CD14-positive monocyte (primary cell): ENCODE measurements around the gene AK6. TPM values are rescaled to one million over a fixed set of nuclear protein-coding genes. Genes with fewer than 3 reads are reported as not detected.

Experiments
- DNase-seq, 3 donors: peaks; one replicate each; pipeline ENCODE4 v3.0.0-alpha.2; 2011 to 2022
- H2AFZ ChIP-seq: 2 replicates; pipeline ENCODE4 v1.6.0; 2012; ENCODE audit warnings: mild to moderate bottlenecking, low read depth, low read length, inconsistent platforms; ENCODE audit not compliant: insufficient read depth, poor library complexity, severe bottlenecking
- H3K27ac ChIP-seq, 2 donors: 1 replicate in 1 of 2; 2 replicates in 1 of 2; pipeline ENCODE4 v1.5.1; 2012 to 2013; ENCODE audit warnings: low read length in 2 of 2, control low read depth in 1 of 2, inconsistent platforms in 1 of 2, low read depth in 1 of 2, mild to moderate bottlenecking in 1 of 2
- H3K27me3 ChIP-seq, 2 donors: one replicate each; pipeline versions ENCODE4 v1.6.0 to v1.6.1; 2011 to 2013; ENCODE audit warnings: low read length in 2 of 2; ENCODE audit not compliant: control insufficient read depth in 2 of 2, insufficient read depth in 2 of 2
- H3K36me3 ChIP-seq, 2 donors: replicated peaks in 1 of 2; 1 replicate in 1 of 2; 2 replicates in 1 of 2; pipeline versions ENCODE4 v1.5.1 to v1.6.1; 2012 to 2013; ENCODE audit warnings: low read length in 2 of 2, control low read depth in 1 of 2, inconsistent platforms in 1 of 2, mild to moderate bottlenecking in 1 of 2; ENCODE audit not compliant: insufficient read depth in 2 of 2, control insufficient read depth in 1 of 2
- H3K4me1 ChIP-seq, 2 donors: 1 replicate in 1 of 2; 2 replicates in 1 of 2; pipeline versions ENCODE4 v1.5.1 to v1.6.1; 2012 to 2013; ENCODE audit warnings: low read length in 2 of 2, control low read depth in 1 of 2, inconsistent platforms in 1 of 2, mild to moderate bottlenecking in 1 of 2, moderate library complexity in 1 of 2; ENCODE audit not compliant: insufficient read depth in 2 of 2, control insufficient read depth in 1 of 2
- H3K4me2 ChIP-seq: replicated peaks from 2 replicates; pipeline ENCODE3; 2012; ENCODE audit warnings: low read length, moderate library complexity, mild to moderate bottlenecking; ENCODE audit not compliant: poor library complexity, severe bottlenecking; ENCODE audit errors: extremely low read depth
- H3K4me3 ChIP-seq, 3 experiments: fragments of 200-600 bp in 1 of 3; sonication (generic) in 1 of 3; replicated peaks in 1 of 3; 1 replicate in 2 of 3; 2 replicates in 1 of 3; pipeline ENCODE4 v1.5.1; 2011 to 2013; ENCODE audit warnings: low read length in 3 of 3, mild to moderate bottlenecking in 3 of 3, control low read depth in 2 of 3, low read depth in 2 of 3, inconsistent platforms in 1 of 3, moderate library complexity in 1 of 3
- H3K79me2 ChIP-seq: 2 replicates; pipeline ENCODE4 v1.6.0; 2012; ENCODE audit warnings: mild to moderate bottlenecking, control low read depth, inconsistent platforms, low read length, moderate library complexity; ENCODE audit not compliant: insufficient read depth
- H3K9ac ChIP-seq: 2 replicates; pipeline ENCODE4 v1.6.0; 2017; ENCODE audit warnings: low read length, mild to moderate bottlenecking; ENCODE audit not compliant: insufficient read depth, poor library complexity, severe bottlenecking
- H3K9me3 ChIP-seq, 2 donors: replicated peaks in 1 of 2; 1 replicate in 1 of 2; 2 replicates in 1 of 2; pipeline versions ENCODE4 v1.5.1 to v1.6.1; 2012 to 2013; ENCODE audit warnings: low read length in 2 of 2, control low read depth in 1 of 2; ENCODE audit not compliant: control insufficient read depth in 1 of 2, insufficient read depth in 1 of 2
- H4K20me1 ChIP-seq: 2 replicates; pipeline ENCODE4 v1.6.0; 2012; ENCODE audit warnings: mild to moderate bottlenecking, low read length, control low read depth, moderate library complexity; ENCODE audit not compliant: insufficient read depth
- H3K27ac Mint-ChIP-seq, 7 donors: one replicate each; pipeline ENCODE4 v1.8.0; 2020; ENCODE audit warnings: mild to moderate bottlenecking in 7 of 7, mixed read lengths in 7 of 7, moderate library complexity in 6 of 7, inconsistent platforms in 2 of 7
- H3K27me3 Mint-ChIP-seq, 3 donors: one replicate each; pipeline ENCODE4 v1.8.0; 2021 to 2022; ENCODE audit warnings: low read depth in 3 of 3, mild to moderate bottlenecking in 3 of 3, mixed read lengths in 3 of 3, moderate library complexity in 3 of 3, inconsistent platforms in 1 of 3
- H3K36me3 Mint-ChIP-seq, 2 donors: one replicate each; pipeline ENCODE4 v1.8.0; 2020; ENCODE audit warnings: mixed read lengths in 2 of 2, inconsistent platforms in 1 of 2, mild to moderate bottlenecking in 1 of 2
- H3K4me1 Mint-ChIP-seq: one replicate; pipeline ENCODE4 v1.8.0; 2020; ENCODE audit warnings: mild to moderate bottlenecking, mixed read lengths
- H3K4me3 Mint-ChIP-seq, 2 donors: one replicate each; pipeline ENCODE4 v1.8.0; 2020; ENCODE audit warnings: mild to moderate bottlenecking in 2 of 2, mixed read lengths in 2 of 2, moderate library complexity in 1 of 2
- H3K9me3 Mint-ChIP-seq, 7 donors: one replicate each; pipeline ENCODE4 v1.8.0; 2020 to 2022; ENCODE audit warnings: mixed read lengths in 7 of 7, mild to moderate bottlenecking in 6 of 7, moderate library complexity in 6 of 7, inconsistent platforms in 2 of 7
- WGBS: methylation state at CpG from one replicate; pipeline ENCODE4 v1.1.5; 2013; ENCODE audit warnings: missing lambda C conversion rate; ENCODE audit not compliant: insufficient coverage; 5-methylcytosine and 5-hydroxymethylcytosine counted together
- intact Hi-C, 2 donors: fragments of 100-400 bp; cut with micrococcal nuclease; formaldehyde crosslinking; loops; one replicate each; pipeline versions ENCODE4 v1.15.0 to v1.15.1; 2023
- polyA plus RNA-seq, 3 donors: library from polyadenylated mRNA; depleted of rRNA in 1 of 3; unstranded in 2 of 3; stranded (reverse) in 1 of 3; fragments of 300-500 nt in 2 of 3; fragments of >200 nt in 1 of 3; fragmentation: Illumina TruSeq in 2 of 3; gene quantifications; 1 replicate in 2 of 3; 2 replicates in 1 of 3; pipeline ENCODE4 v1.2.3, GENCODE V29; 2012 to 2021
- TF ChIP-seq, protein P1 (sequence below): fragments of 200-600 bp; IDR thresholded peaks from one replicate; pipeline ENCODE4 v1.8.0; 2022; ENCODE audit warnings: antibody characterized with exemption, mild to moderate bottlenecking

AK6 gene
- polyA plus RNA-seq, 3 donors = 7.6 to 50.3 (median 30.6) TPM

DNA sequence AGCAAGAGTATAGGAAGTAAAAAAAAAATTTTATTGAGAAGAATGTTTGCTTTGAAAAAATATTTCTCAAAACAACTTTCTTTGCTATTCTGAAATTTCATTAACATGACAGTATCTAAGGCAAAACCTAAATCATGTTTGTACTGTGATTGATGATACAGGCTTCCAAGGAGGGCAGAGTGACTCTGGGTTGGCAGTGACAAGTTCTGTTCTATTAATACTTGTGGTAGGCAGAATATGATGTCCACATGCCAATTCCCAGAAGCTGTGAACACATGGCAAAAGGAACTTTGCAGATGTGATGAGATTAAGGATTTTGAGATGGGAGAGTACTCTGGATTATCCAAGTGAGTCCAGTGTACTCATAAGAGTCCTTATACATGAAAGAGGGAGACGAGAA is 53.3 kb downstream of the AK6 start:
- Mint-ChIP-seq H3K27me3 (peaks cover 0 to 2% (median 1%) of the 10 kb centered on the region in 3 donors), H3K4me3 (no peak overlapping the region), H3K36me3 (peaks cover 35 to 46% of the 10 kb centered on the region in 2 donors), H3K4me1 (peaks cover 26% of the 10 kb centered on the region), H3K27ac (peak overlapping the region in 2 of 7 donors; percentile 48 to 72), H3K9me3 (peaks cover 0 to 1% (median 0%) of the 10 kb centered on the region in 7 donors)
- Histone ChIP-seq H3K4me2 (no peak overlapping the region), H3K79me2 (no peaks in the 10 kb centered on the region), H3K27ac (peak overlapping the region in 1 of 2 donors; percentile 59), H2AFZ (no peak overlapping the region), H3K4me1 (peaks cover 13 to 16% of the 10 kb centered on the region in 2 donors), H3K9ac (no peak overlapping the region), H4K20me1 (no peaks in the 10 kb centered on the region), H3K36me3 (peaks cover 13 to 30% of the 10 kb centered on the region in 2 donors), H3K27me3 (no peaks in the 10 kb centered on the region), H3K9me3 (no peaks in the 10 kb centered on the region), H3K4me3 (no peak overlapping the region)
- 100% methylated on average over 1 of the region's 1 CpG for WGBS
- intact Hi-C loops = no loop called here
- TF ChIP-seq, protein P1, sequence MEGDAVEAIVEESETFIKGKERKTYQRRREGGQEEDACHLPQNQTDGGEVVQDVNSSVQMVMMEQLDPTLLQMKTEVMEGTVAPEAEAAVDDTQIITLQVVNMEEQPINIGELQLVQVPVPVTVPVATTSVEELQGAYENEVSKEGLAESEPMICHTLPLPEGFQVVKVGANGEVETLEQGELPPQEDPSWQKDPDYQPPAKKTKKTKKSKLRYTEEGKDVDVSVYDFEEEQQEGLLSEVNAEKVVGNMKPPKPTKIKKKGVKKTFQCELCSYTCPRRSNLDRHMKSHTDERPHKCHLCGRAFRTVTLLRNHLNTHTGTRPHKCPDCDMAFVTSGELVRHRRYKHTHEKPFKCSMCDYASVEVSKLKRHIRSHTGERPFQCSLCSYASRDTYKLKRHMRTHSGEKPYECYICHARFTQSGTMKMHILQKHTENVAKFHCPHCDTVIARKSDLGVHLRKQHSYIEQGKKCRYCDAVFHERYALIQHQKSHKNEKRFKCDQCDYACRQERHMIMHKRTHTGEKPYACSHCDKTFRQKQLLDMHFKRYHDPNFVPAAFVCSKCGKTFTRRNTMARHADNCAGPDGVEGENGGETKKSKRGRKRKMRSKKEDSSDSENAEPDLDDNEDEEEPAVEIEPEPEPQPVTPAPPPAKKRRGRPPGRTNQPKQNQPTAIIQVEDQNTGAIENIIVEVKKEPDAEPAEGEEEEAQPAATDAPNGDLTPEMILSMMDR = no peak
- DNase-seq = no peak

DNA sequence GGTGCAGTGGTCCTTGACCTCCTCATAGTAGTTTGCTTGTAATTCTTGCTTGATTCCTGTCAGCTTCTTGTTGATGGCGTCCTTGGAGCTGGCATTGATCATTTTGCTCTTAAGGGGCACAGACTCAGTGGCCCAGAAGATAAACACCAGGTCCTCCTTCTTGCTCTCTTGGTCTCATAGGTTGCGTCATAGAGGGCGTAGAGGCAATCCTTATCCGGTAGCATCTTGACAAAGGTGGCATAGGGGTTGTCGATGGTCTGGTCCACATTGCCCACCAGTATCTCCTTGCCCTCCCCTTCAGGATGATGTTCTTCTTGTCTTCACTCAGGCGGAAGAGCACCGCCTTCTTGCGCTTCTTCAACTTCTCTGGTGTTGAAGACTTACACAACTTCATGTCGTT is 55.9 kb downstream of the AK6 start:
- no peak for DNase-seq
- intact Hi-C loops = no loop called here
- H4K20me1 ChIP-seq = no peaks in the 10 kb centered on the region
- H3K4me3 Mint-ChIP-seq = peak overlapping the region in 1 of 2 donors; percentile 31
- no peak overlapping the region for H2AFZ ChIP-seq
- peaks cover 3 to 16% (median 15%) of the 10 kb centered on the region in 7 donors for H3K9me3 Mint-ChIP-seq
- WGBS = 98% methylated on average over 8 of the region's 9 CpGs
- H3K4me3 ChIP-seq = no peak overlapping the region
- H3K27me3 ChIP-seq = no peaks in the 10 kb centered on the region
- H3K4me1 Mint-ChIP-seq = peaks cover 24% of the 10 kb centered on the region
- no peak overlapping the region for H3K4me2 ChIP-seq
- no peaks in the 10 kb centered on the region for H3K79me2 ChIP-seq
- H3K27ac ChIP-seq = no peak overlapping the region
- H3K36me3 ChIP-seq = peaks cover 18 to 52% of the 10 kb centered on the region in 2 donors
- peaks cover 0 to 2% (median 1%) of the 10 kb centered on the region in 3 donors for H3K27me3 Mint-ChIP-seq
- H3K27ac Mint-ChIP-seq = peak overlapping the region in 4 of 7 donors; percentile 15 to 63 (median 41)
- no peak overlapping the region for H3K9ac ChIP-seq
- TF ChIP-seq, protein P1 = no peak
- peaks cover 47 to 57% of the 10 kb centered on the region in 2 donors for H3K36me3 Mint-ChIP-seq
- peaks cover 5 to 7% of the 10 kb centered on the region in 2 donors for H3K9me3 ChIP-seq
- peaks cover 13 to 16% of the 10 kb centered on the region in 2 donors for H3K4me1 ChIP-seq
